Measurements from ENCODE around the gene ST8SIA4.

GRCh38 chr5:100779669-100780375, 123.3 kb downstream of the ST8SIA4 start:
- TF ChIP-seq YY1 (IDR thresholded peaks at IDR 0.05; ENCODE audit: insufficient read depth, insufficient read length) (no peak), ZNF274 (IDR thresholded peaks at IDR 0.05; ENCODE audit: low read depth, low read length) (no peak), SUZ12 (IDR thresholded peaks at IDR 0.05; ENCODE audit: extremely low read depth, insufficient read depth, insufficient read length) (no peak)

Data from NT2/D1 (cell line).